Activated CD8-positive, alpha-beta memory T cell treated with anti-CD3 and anti-CD28 coated beads, Interleukin-2, amount 50 U/mL, for 24 hours (primary cell): ENCODE results near the gene CCM2L.

ENCODE experiments used
- DNase-seq: peaks from one replicate; pipeline ENCODE4 v3.0.0-alpha.2; 2020; ENCODE audit errors: extremely low read depth

Gene CCM2L

DNA sequence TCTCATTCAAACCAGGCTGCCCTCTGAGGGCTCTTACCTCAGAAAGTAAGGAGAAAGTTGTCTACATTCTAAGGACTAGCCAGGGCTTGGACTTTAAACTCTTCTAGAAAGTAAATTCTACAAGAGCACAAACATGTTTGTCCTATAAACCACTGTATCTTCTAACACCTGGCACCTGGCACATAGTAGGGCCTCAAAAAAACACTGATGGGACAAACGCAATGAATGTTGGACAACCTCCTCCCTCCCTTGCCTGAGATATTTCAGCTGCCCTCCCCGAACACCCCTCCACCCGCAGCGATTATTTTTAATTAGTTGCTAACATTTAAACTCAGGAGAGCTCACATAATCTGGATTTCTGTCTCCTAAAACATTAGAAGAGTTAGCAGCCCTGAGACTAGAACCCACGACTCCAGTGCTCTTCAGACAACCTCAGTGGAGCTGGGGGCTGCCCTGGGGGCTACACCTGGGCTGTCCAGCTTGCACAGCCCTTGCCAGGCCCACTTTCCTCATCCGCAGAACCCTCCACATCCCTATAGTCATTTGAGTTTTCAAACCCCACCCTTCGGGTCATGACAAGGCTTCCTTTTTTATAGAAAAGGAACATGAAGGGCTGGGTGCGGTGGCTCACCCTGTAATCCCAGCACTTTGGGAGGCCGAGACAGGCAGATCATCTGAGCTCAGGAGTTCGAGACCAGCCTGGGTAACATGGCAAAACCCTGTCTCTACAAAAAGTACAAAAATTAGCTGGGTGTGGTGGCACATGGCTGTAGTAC is 46.7 kb downstream of the CCM2L start:
- no peak for DNase-seq

DNA sequence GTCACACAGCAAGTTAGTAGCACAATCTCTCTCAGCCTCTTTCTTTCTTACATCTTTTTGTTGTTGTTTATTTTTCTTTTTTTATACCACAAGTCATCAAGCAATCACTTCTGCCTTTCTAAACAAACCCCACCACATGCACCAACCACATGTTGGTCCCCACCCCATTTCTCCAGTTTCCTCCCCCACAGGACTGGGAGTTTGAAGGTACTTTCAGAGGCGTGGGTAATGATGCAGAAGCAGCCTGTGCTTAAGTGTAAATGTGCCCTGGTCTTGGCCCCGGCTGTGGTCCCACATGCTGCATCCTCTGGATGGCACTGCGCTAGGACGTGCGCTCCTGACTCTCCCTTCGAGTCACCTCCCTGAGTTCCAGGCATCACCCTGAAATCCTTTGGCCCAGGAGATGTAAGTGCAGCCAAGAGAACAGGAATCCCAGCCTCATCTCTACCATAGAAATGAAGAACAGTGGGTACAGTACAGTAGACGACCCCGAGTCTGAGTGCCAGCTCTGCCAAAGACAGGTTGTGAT is 47.5 kb downstream of the CCM2L start:
- no peak for DNase-seq

DNA sequence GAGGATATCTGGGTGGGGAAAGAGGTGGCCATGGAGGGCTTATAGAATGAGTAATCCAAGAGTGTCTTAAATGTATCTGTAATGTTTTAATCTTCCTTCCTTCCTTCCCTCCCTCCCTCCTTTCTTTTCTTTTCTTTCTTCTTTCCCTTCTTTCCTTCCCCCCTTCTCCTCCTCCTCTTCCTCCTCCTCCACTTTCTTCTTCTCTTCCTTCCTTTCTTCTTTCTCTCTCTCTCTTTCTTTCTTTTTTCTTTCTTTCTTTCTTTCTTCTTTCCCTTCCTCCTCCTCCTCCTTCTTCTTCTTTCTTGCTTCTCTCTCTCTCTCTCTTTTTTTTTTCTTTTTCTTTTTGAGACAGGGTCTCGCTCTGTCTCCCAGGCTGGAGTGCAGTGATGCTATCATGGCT is 49.0 kb downstream of the CCM2L start:
- DNase-seq, result no peak

DNA sequence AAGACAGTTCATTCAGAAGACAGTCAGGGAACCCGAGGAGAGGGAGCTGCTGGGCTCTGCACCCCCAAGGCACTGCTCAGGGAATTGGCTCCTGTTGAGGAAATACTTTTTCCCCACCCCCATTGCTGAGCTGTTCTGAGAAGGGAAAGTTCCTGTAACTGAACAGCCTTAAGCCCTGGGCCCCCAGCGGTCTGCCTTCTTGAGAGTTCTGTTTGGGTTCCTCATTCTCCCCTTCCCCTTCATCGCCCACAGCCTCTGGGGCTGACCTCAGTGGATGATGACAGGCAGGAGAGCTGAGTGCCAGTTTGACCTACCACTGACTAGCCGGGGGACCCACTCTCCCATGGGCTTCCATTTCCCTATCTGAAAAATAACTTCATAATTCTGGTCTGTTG is 52.5 kb downstream of the CCM2L start:
- no peak for DNase-seq

DNA sequence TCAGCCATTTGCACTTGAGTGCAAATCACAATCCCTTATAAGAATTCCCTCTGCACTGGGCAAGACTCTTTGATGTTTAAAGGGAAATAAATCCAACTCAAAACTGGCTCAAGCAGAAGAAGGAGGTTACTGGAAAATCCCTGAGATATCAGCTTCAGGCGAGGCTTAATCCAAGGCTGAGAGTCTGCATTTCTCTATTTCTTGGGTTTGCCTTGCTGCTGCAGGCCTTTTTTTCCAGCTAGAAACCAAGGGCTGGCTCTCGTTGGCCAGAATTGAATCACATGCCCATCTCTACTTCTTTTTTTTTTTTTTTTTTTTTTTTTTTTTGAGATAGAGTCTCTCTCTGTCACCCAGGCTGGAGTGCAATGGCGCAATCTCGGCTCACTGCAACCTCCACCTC is 53.5 kb downstream of the CCM2L start:
- no peak for DNase-seq

DNA sequence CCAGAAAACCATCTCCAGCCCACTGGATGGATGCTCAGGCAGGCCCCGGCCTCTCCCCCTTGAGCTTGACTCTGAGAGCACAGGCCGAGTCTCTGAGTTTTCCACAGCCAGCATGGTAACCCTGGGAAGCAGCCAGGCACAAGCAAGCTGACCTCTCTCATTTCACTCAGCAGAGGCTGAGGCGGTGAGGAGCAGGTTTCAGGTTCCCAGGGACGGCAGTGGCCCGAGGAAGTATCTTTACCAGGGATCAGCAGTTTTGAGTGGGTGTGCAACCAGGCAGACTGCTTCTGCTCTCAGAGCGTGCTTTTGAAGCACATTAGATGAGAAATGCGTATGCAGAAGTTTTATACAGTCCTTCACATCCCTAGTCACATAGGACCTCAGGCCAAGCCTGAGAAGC is 54.4 kb downstream of the CCM2L start:
- no peak for DNase-seq

DNA sequence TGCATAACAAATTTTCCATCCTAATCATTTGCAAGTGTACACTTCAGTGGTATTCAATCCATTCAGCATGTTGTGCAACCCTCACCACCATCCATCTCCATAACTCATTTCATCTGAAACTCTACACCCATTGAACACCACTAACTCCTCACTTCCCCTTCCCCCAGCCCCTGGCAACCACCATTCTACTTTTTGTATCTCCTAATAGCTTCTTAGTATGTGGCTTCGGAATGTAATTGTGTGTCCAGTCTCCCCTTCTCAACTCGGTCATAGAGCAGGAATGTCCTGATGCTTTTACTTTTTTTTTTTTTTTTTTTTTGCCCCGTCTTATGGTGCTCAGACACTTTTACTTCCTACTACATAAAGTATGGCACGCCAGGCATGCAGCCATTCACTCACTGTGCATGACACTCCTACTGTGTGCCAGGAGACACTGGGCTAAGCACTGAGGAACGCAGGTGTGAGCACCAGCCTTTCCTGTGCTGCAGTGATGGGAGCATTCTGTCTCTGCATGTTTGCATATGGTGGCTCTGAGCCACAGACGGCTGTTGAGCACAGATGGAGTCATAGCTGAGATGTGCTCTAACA is 57.1 kb downstream of the CCM2L start:
- no peak for DNase-seq

DNA sequence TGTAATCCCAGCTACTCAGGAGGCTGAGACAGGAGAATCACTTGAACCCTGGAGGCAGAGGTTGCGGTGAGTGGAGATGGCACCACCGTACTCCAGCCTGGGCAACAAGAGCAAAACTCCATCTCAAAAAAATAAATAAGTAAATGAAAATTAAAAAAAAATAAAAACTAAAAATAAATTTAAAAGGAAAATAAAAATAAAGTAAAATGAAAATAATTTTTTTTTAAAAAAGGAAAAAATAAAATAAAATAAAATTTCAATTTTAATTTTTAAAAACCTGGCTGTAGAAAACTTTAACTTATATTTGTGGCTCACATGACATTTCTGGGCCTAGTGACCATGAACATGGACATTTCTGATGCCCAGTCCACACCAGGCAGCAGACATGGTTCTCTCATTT is 57.9 kb downstream of the CCM2L start:
- DNase-seq, result no peak

DNA sequence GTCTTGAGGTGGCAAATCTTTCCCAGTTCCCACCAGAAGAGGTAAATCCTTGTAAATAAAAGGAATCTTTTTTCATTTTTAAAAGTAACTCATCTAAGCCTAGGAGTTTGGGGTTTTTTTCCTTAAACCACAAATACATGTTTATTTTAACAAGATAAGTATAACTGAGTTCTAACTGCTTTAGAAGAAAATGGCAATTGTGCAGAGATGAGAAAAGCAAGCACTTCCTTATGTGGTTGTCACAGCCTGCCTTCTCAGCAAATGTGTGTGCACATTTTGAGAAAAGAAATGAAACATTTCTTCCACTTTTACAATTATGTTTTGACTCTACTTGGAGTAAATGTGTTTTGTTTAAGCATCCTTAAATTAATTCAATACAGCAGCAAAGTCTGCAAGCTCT is 59.5 kb downstream of the CCM2L start:
- no peak for DNase-seq

DNA sequence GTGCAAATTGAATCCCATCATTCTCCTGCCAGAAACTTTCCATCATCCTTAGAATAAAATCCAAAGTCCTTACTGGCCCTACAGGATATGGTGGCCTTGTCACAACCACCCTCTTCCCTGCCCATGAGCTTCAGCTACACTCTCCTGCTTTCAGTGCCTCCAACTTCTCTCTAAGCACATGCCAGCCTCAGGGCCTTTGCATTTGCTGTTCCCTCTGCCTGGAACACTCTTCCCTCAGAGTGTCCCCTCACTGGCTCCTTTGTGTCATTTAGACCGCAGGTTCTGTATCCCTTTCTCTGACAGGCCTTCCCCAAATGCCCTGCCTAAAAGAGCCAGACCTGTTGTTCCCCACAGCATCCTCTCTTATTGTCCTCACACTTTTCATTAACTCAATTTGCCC is 60.0 kb downstream of the CCM2L start:
- DNase-seq, result no peak

DNA sequence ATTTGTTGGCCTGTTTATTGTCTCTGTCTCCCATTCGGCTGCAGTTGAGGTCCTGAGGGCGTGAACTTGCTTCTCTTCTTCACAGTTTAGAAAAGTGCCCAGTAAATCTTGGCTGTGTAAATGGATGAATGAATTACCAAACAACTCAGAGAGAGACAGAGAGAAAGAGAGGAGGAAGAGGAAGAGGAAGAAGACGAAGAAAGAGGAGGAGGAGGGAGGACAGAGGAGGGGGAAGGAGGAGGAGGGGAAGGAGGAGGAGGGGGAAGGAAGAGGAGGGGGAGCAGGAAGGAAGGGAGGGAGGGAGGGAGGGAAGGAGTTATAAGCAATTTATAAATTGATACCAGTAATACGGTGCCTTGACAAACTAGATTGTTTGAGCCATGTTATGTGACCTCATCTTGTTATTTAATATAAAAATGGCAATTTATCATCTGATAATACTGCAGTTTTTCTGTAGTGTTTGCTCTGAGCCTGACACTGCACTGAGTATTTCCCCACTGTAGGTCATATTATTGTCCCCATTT is 60.5 kb downstream of the CCM2L start:
- DNase-seq, result no peak

DNA sequence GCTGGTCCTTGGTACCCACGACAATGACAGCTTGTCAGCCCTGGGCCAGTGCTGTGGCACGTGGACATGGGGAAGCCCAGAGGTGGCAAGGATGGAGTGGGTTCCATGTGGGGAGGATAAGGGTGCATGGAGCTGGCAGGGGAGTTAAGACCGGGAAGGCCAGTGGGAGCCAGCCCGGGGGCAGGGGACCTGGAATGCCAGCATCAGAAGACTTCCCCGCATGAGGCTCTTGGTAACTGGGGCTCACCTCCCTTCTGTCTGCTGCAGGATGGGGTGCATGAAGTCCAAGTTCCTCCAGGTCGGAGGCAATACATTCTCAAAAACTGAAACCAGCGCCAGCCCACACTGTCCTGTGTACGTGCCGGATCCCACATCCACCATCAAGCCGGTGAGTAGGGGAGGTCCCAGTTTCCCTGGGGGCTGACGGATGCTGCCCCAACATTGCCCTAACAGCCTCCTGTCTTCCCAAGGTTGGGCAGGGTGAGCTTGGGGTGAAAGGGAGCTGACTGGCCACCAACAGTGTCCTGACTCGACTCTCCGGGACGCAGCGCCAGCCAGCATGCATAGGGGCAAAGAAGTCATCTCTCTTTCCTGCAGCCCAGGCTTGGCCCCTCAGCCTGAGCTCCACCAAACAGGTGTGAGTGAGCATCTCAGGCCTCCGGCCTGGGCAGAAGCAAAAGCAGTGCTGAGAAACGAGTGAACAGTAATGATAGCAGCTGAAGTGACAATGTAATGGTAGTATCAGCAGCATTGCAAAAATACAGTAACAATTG is 61.3 kb downstream of the CCM2L start:
- no peak for DNase-seq

DNA sequence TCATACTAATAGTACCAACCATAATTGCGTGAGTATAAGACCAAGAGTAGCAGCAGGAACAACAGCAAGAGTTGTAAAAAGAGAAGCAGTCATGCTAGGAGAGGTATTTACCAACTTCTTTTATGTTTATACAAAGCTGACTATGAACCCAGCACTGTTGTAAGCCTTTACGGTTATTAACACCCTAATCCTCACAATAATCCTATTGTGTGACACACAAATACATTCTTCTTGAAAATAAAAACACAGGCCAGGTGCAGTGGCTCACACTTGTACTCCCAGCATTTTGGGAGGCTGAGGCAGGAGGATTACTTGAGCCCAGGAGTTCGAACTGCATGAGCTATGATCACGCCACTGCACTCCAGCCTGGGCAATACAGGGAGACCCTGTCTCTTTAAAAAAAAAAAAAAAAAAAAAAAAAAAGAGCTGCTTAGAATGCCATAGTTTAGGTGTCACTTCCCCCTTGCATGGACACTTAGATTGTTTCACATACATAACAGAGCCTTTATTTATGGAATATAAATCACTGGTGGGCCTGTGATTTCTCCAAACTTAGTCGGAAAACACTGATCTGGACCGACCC is 62.0 kb downstream of the CCM2L start:
- DNase-seq, result no peak

DNA sequence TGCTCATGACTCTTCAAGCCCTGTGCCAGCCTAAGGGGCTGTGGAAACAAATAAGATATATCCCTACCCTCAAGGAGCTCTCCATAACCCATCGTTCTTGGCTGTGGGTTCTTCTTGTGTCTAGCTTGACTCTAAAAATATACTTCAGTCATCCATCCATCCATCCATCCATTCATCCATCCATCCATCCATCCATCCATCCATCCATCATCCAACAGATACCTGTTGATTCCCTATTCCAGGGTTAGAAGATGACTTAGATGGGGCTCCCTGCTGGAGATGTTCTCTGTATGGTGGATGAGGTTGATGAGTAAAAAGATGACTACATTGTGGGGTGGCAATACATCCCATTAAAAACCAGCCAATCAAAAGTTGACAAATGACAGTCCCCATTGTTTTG is 65.3 kb downstream of the CCM2L start:
- DNase-seq, result no peak

DNA sequence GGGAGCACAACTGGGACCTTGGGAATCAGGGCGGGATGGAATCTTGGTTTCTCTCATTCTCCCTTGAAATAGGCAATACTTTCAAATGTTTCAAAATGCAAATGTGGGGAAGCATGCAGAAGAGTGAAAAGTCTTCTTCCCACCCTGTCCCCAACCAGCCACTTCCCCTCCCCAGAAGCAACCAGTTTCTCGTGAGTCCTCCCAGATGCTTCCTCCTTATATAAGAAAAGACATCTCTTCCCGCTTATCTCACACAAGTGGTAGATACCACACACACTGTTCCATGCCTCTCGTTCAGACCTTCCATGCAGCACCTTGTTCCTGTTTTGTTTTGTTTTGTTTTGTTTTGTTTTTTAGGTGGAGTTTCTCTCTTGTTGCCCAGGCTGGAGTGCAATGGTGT is 67.0 kb downstream of the CCM2L start:
- DNase-seq, result no peak

DNA sequence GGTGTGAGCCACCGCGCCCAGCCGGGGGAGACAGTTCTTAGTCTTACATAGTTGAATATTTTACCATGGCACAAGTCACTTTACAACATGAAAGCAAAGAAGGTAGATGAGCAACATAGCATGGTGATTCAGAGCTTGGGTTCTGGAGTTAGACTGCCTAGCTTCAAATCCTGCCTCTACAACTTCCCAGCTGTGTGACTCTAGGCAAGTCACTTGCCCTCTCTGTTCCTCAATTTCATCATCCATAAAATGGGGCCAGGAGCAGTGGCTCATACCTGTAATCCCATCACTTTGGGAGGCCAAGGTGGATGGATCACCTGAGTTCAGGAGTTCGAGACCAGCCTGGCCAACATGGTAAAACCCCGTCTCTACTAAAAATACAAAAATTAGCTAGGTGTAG is 68.1 kb downstream of the CCM2L start:
- no peak for DNase-seq

DNA sequence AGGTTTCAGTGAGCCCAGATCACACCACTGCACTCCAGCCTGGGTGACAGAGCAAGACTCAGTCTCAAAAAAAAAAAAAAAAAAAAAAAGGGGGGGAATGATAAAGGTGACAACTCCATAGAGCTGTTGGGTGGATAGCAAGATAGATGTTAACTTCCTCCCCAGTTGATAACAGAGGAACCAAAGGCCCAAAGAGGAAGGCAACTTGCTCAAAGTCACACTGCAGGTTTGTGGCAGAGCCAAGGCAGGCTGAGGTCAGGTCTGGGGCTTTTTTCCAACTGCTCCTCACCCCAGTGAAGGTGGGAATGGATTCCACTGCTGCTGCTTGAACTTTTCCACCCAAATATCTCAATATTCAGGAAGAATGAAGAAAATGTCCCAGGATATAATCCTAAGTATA is 68.6 kb downstream of the CCM2L start:
- DNase-seq, result no peak

DNA sequence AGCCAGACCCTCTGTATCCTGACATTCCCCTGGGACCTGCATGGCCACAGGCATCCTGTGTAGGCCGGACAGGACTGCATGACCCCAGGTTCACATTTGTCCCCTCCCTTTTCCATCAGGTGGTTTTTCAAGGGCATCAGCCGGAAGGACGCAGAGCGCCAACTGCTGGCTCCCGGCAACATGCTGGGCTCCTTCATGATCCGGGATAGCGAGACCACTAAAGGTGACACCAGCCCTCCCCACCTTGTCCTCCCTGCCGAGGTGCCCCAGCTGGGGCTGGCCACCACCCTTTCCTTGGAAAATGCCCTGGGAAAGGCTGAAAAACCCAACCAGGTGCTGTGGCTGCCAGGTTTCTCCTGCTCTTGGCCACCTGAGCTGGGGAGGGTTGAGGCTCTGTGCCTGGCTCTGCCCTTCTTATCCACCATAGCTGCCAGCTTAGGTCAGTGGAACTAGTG is 69.4 kb downstream of the CCM2L start:
- no peak for DNase-seq

DNA sequence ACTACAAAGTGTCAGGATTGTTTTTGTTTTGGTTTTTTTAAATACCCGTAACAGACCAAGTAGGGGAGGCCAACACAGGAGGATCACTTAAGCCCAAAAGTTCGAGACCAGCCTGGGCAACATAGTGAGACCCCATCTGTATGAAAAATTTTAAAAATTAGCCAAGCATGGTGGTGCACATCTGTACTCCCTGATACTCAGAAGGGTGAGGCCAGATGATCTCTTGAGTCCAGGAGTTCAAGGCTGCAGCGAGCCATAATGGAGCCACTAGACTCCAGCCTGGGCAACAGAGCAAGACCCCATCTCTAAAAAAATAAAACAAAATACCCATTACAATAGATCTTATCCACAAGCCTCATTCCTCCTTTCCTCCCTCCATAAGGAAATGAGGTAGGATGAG is 70.5 kb downstream of the CCM2L start:
- no peak for DNase-seq
